NT2/D1 (cell line): ENCODE results near the gene ANAPC16.

Experiments used
- DNase-seq: peaks from one replicate; pipeline ENCODE4 v3.0.0-alpha.2; 2011; ENCODE audit warnings: low read depth, low spot score
- H3K27me3 ChIP-seq: 2 replicates; pipeline ENCODE4 v1.6.0; 2011; ENCODE audit warnings: mild to moderate bottlenecking; ENCODE audit not compliant: insufficient read length, insufficient read depth
- H3K36me3 ChIP-seq: 2 replicates; pipeline ENCODE4 v1.6.1; 2011; ENCODE audit warnings: mild to moderate bottlenecking, low read length, mixed read lengths; ENCODE audit not compliant: insufficient read depth, insufficient read length
- H3K4me1 ChIP-seq: 2 replicates; pipeline ENCODE4 v1.5.1; 2011; ENCODE audit not compliant: insufficient read depth, insufficient read length
- H3K4me3 ChIP-seq: 2 replicates; pipeline ENCODE4 v1.5.1; 2011; ENCODE audit warnings: low read depth; ENCODE audit not compliant: insufficient read length
- H3K9ac ChIP-seq: 2 replicates; pipeline ENCODE4 v1.6.0; 2011; ENCODE audit warnings: low read depth; ENCODE audit not compliant: insufficient read length
- H3K9me3 ChIP-seq: 2 replicates; pipeline ENCODE4 v1.5.1; 2011; ENCODE audit warnings: mild to moderate bottlenecking, low read length; ENCODE audit not compliant: insufficient read depth
- SUZ12 ChIP-seq: IDR thresholded peaks from 2 replicates; pipeline ENCODE4 v1.6.1; 2011; ENCODE audit not compliant: insufficient read length, insufficient read depth; ENCODE audit errors: extremely low read depth
- YY1 ChIP-seq: IDR thresholded peaks from 2 replicates; pipeline ENCODE4 v1.6.1; 2011; ENCODE audit not compliant: insufficient read length, insufficient read depth
- ZNF274 ChIP-seq: IDR thresholded peaks from 2 replicates; pipeline ENCODE4 v1.6.1; 2011; ENCODE audit warnings: mild to moderate bottlenecking, low read depth, low read length

Gene ANAPC16

DNA sequence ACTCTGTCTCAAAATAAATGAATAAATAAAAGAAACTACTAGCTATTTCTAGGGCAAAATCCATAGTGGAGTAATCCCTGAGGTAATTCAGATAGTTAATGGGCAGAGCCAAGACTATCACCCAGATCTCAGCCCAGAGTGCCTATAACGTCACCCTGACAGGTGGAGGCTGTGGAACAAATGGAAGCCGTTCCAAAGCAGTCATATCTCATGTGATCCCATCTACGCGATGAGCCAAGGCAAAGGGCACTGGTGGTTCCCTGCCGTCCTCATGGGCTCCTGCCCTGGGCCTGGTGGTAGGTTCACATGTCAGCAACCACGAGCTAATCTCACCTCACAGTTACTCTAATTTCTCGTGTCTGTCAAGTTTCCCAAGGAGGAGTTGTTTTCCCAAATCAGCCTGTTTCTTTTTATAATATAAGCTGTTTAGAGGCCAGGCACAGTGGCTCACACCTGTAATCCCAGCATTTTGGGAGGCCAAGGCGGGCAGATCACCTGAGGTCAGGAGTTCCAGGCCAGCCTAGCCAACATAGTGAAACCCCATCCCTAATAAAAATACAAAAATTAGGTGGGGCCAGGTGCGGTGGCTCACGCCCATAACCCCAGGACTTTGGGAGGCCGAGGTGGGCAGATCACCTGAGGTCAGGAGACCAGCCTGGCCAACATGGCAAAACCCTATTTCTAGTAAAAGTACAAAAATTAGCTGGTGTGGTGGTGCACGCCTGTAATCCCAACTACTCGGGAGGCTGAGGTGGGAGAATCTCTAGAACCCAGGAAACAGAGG is 22.8 kb downstream of the ANAPC16 start:
- Histone ChIP-seq H3K9ac (no peak overlapping the region), H3K36me3 (peaks cover 21% of the 10 kb centered on the region), H3K4me1 (no peaks in the 10 kb centered on the region), H3K27me3 (no peaks in the 10 kb centered on the region), H3K9me3 (no peaks in the 10 kb centered on the region), H3K4me3 (no peak overlapping the region)
- no peak for DNase-seq
- TF ChIP-seq ZNF274 (no peak), SUZ12 (no peak)

DNA sequence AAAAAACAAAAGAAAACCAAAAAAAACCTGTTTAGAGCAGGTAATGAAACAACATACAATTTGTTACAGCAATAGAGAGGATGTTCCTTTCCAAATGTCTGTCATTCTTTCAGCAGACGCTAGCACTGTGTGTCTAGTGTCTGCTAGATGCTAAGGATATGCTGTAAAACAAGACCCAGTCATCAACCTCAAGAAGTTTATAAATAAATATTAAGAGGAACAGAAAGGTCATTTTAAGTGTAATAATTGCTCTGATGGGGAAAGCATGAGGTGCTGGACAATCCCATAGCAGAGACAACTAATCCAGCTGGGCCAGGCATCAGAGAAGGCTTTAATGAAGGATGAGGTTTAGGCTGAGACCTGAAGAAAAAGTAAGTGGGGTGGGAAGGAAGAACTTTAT is 23.6 kb downstream of the ANAPC16 start:
- Histone ChIP-seq H3K27me3 (no peaks in the 10 kb centered on the region), H3K36me3 (peaks cover 19% of the 10 kb centered on the region), H3K9ac (no peak overlapping the region), H3K4me1 (no peaks in the 10 kb centered on the region), H3K9me3 (no peaks in the 10 kb centered on the region), H3K4me3 (no peak overlapping the region)
- no peak for DNase-seq
- no peak for TF ChIP-seq YY1
- TF ChIP-seq SUZ12: no peak
- no peak for TF ChIP-seq ZNF274

DNA sequence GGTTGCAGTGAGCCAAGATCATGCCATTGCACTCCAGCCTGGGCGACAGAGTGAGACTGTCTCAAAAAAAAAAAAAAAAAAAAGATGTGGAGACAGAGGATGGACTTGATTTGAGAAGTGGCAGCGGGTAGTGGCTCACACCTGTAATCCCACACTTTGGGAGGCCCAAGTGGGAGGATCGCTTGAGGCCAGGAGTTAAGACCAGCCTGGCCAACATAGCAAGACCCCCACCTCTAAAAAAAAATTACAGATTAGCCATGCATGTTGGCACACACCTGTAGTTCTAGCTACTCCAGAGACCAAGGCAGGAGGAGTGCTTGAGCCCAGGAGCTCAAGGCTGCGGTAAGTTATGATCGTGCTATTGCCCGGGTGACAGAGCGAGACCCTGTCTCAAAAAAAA is 24.6 kb downstream of the ANAPC16 start:
- Histone ChIP-seq H3K27me3 (no peaks in the 10 kb centered on the region), H3K4me1 (no peaks in the 10 kb centered on the region), H3K4me3 (no peak overlapping the region), H3K9me3 (no peaks in the 10 kb centered on the region), H3K36me3 (peaks cover 15% of the 10 kb centered on the region), H3K9ac (no peak overlapping the region)
- no peak for TF ChIP-seq SUZ12
- no peak for TF ChIP-seq YY1
- TF ChIP-seq ZNF274: no peak
- DNase-seq: no peak

DNA sequence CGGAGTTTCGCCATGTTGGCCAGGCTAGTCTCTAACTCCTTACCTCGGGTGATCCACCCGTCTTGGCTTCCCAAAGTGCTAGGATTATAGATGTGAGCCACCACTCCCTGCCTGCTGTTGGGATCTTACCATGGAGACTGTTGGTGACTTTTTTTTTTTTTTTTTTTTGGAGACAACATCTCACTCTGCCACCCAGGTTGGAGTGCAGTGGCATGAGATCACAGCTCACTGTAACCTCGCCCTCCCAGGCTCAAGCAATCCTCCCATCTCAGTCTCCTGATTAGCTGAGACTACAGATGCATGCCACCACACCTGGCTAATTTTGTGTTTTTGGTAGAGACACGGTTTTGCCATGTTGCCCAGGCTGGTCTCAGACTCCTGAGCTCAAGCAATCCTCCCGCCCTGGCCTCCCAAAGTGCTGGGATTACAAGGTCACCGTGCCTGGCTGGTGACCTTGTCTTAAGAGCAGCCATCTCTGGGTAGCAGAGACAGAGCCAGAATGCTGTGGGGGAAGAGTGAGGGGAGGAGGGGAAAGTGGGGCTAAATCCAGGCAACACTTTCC is 26.0 kb downstream of the ANAPC16 start:
- no peak overlapping the region for H3K9ac ChIP-seq
- TF ChIP-seq SUZ12 (no peak), ZNF274 (no peak), YY1 (no peak)
- no peaks in the 10 kb centered on the region for H3K4me1 ChIP-seq
- H3K4me3 ChIP-seq: no peak overlapping the region
- no peaks in the 10 kb centered on the region for H3K9me3 ChIP-seq
- H3K27me3 ChIP-seq: no peaks in the 10 kb centered on the region
- H3K36me3 ChIP-seq: peaks cover 3% of the 10 kb centered on the region
- no peak for DNase-seq

DNA sequence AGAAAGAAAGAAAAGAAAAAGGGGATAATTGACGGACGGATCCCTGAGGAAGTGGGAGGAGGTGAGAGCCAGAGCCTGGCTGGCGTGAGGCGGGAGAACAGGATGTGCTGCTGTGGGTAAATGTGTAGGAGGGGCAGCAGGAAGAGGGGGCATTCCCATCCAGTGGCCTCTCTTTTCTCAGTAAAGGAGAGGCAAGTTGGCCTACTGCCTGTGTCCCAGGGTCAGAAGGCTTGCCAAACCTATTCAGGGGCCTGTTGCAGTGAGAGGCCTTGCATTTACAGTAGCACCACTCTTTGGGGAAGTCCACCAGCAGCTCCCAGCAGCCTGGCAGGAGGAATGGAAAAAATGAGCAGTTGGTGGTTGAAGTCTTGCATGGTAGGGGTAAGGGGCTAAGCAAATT is 26.9 kb downstream of the ANAPC16 start:
- Histone ChIP-seq H3K27me3 (no peaks in the 10 kb centered on the region), H3K9me3 (no peaks in the 10 kb centered on the region), H3K4me3 (no peak overlapping the region), H3K4me1 (no peaks in the 10 kb centered on the region), H3K9ac (no peak overlapping the region), H3K36me3 (no peaks in the 10 kb centered on the region)
- no peak for DNase-seq
- TF ChIP-seq SUZ12: no peak

DNA sequence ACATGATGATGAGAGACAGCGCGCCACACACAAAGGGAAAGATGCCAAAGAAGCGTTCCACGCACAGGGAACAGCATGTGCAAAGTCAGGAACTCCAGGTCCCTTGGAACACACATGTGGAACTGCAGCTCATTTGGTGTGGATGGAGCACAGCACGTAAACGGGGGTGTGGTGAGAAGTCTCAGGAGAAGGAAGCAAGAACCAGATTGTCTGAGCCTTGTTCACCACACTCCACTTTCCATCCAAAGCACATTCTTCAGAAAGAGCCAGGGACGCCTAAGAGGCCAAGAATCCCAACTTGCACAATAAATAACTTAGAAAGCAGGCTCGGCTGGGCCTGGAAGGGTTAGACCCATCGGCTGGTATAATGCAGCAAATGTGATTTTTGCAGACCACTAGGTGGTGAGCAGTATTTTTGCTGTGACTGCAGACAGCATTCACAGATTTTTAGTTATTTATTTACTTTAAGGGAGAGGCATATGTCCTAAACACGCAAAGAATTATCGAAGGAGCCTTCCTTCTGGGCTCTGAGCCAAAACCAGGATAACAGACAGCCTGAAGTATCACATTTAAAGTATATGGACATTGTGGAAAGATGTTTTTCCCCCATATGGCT is 28.1 kb downstream of the ANAPC16 start:
- TF ChIP-seq YY1: no peak
- no peak for TF ChIP-seq SUZ12
- no peak for TF ChIP-seq ZNF274
- Histone ChIP-seq H3K9me3 (no peaks in the 10 kb centered on the region), H3K9ac (no peak overlapping the region), H3K4me3 (no peak overlapping the region), H3K4me1 (peaks cover 3% of the 10 kb centered on the region), H3K36me3 (no peaks in the 10 kb centered on the region), H3K27me3 (no peaks in the 10 kb centered on the region)
- DNase-seq: no peak

DNA sequence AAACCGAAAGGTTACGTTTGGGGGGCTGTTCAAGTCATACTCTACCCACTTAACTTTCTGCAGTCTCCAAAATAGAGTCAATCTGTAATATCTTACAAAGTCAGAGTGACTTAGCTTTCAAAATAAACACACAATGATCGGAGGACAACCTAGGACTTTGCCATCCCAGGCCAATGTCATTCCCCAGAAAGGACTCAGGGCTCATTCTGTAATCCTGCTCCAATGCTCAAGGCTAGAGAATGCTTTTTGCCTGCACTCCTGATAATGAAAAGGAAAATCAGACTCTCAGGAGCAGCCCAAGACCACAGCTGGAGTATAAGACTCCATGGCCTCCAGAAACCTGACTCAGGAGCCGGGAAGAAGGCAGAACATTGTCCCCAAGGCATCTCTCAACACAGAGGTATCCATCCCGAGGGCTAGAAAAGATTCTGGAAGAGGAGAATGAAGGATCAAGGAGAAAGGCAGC is 28.8 kb downstream of the ANAPC16 start:
- Histone ChIP-seq H3K4me1 (peaks cover 3% of the 10 kb centered on the region), H3K9ac (no peak overlapping the region), H3K9me3 (no peaks in the 10 kb centered on the region), H3K36me3 (no peaks in the 10 kb centered on the region), H3K27me3 (no peaks in the 10 kb centered on the region), H3K4me3 (no peak overlapping the region)
- no peak for DNase-seq
- TF ChIP-seq ZNF274: no peak
- no peak for TF ChIP-seq SUZ12
- no peak for TF ChIP-seq YY1
